8988T (cell line): ENCODE data around the gene CEACAM16.
A peak's percentile ranks its signal among the peaks of the same experiment; 100 is the strongest.
"Not testable (repeated sequence)": the region's sequence is repeated elsewhere in the genome, so short reads cannot be mapped to it uniquely, and the experiment has no call there.

Source experiments
- DNase-seq: peaks from one replicate; pipeline ENCODE4 v3.0.0; 2011

The CEACAM16 gene, protein sequence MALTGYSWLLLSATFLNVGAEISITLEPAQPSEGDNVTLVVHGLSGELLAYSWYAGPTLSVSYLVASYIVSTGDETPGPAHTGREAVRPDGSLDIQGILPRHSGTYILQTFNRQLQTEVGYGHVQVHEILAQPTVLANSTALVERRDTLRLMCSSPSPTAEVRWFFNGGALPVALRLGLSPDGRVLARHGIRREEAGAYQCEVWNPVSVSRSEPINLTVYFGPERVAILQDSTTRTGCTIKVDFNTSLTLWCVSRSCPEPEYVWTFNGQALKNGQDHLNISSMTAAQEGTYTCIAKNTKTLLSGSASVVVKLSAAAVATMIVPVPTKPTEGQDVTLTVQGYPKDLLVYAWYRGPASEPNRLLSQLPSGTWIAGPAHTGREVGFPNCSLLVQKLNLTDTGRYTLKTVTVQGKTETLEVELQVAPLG

DNA sequence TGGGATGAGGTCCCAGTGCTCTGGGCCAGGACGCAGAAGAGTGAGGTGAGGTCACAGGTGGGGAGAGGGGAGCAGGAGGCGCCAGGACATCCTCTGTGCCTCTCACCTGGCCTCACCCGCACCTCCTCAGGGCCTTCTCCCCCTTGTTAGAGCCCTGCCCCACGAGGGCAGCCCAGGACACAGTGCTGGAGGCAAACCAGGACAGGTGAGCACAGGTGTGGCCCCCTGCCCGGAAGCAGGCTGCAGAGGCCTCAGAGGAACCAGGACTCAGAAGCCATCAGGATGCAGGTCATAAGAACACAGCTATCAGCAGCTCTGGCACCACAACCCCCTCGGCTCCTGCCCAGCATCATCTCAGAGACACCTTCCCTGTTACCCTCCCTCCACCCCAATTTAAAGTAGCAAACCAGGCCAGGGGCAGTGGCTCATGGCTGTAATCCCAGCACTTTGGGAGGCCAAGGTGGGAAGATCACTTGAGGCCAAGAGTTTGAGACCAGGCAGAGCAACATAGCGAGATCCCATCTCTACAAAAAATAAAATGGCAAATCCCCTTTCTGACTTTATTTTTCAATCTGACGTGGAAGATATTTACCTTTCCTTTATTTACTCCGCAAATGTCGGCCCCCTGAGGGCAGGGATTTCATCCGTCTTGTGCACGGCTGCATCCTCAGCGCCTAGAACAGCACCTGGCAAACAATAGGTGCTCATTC lies at the start of gene CEACAM16:
Gene CEACAM16, plus strand, starts transcription at position 660 of the 710 bp plus-strand sequence. CDS start 2,306 bp downstream, outside the sequence.
- DNase-seq = no peak

DNA sequence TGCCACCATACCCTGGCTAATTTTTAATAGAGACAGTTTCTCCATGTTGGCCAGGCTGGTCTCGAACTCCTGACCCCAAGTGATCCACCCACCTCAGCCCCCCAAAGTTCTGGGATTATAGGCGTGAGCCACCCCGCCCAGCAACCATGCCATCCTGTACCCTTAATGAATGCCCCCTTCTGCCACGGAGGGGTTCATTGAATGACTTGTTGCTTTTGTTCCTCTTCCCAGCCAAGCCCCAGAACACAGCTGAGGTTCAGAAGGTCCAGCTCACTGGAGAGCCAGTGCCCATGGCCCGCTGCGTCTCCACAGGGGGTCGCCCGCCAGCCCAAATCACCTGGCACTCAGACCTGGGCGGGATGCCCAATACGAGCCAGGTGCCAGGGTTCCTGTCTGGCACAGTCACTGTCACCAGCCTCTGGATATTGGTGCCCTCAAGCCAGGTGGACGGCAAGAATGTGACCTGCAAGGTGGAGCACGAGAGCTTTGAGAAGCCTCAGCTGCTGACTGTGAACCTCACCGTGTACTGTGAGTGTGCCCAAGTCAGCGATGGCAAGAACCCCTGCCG lies 49.3 kb upstream of the CEACAM16 start:
- no peak for DNase-seq

DNA sequence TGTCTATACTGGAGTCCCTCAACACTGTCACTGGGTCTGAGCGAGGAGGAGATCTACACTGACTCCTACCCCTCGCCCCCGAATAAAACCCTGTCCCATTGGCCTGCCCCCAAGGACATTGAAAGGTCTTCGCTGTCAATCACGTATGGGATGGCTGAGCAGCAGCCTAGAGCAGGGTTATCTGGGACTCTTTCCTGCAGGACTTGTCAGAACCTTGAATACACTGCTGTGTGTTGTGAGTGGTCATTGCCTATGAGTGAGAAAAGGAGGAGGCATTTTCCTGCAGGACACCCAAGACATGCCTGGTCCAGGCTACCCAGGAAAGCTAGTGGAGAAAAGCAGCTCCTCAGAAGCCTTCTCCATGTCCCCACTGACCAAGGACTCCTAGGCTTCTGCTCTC lies 45.6 kb upstream of the CEACAM16 start:
- no peak for DNase-seq

DNA sequence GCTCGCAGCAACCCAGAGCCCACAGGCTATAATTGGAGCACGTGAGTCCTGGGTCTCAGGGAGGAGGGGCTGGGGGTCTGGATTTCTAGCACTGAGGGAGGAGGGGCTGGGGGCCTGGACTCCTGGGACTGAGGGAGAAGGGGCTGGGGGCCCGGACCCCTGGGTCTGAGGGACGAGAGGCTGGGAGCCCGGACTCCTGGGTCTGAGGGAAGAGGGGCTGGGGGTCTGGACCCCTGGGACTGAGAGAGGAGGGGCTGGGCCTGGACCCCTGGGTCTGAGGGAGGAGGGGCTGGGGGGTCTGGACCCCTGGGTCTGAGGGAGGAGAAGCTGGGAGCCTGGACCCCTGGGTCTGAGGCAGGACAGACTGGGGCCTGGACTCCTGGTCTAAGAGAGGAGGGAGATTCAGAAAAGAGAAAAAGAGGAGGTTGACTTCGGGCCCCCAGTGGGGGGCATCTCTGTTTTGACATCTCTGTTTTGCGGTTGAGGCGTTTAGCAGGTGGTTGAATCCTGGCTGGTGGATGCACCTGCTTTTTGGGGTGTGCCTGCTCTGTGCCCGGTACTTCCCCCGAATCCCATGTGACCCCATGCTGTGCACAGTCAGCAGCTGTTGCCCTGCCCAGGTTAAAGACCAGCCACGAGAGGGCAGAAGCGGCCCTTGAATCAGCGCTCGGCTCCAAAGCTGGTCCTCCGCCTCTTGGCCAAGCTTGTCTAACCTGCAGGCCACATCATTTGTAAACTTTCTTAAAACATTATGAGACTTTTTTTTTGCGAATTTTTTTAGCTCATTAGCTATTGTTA lies 44.8 kb upstream of the CEACAM16 start:
- DNase-seq = peak; percentile 39

DNA sequence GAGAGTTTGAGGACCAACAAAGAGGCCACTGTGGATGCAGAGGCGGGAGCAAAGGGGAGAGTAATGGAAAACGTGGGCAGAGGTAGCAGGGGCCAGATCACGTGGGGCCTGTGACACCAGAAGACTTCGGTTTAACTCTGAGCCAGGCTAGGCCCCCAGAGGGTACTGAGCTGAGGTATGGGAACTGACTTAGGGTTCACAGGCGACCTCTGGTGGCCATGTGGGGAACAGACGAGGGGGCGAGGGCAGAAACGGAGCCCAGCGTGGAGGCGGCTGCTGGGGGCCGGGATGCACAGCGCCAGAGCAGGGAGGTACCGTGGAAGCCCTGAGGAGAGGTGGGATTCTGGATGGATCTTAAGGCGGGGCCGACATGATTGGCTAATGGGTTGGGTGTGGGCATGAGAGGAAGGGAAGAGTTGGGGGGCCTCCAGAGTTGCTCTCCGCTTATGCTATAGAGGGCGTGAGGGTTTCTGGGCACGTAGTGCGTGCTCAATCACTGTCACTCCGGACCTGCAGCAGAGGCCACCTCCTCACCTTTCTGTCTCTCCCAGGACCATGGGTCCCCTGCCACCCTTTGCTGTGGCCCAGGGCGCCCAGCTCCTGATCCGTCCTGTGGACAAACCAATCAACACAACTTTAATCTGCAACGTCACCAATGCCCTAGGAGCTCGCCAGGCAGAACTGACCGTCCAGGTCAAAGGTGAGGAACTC lies 41.6 kb upstream of the CEACAM16 start:
- DNase-seq = peak; percentile 30

DNA sequence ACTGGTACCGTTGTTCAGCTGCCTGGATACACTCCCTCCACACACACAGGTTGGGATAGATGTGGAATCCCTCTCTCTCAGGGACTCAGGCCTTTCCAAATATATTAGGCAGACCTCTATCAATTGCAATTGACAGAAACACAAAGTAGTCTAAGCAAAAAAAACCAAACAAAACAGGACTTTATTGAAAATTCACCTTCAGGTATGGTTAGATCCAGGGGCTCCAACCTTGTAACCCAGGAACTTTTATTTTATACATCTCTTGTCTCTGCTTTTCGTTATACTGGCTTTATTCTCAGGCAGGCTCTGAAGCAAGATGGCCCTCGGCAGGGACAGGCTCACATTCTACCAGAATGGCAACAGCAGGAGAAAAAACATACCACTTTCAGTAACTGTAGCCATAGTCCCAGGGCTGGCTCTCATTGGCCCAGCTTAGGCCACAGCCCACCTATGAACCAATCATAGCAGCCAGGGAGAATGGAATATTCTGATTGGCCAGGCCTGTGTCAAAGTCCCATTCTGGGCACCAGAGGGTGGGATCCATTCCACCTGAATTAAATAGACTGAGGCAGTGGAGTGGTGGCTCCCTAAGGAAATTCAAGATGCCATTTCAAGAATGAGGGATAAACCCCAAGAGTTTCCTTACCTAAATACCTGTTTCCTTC lies 40.8 kb upstream of the CEACAM16 start:
- DNase-seq = no peak

DNA sequence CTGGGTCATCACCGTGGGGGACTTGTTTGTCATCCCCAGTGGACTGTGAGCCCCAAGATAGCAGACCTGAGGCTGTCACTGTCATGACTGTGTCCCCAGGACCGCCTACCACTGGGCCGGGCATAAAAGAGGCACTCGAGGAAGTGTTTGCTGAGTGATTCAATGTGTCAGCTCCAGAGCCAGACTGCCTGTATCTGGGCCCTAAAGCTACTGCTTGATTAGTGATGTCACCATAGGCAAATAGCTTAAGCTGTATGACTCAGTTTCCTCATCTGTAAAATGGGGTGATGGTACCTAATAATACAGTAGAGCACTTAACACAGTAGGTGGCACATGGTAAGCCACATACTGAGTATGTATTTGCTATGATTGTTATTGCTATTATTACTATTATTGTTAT lies 38.9 kb upstream of the CEACAM16 start:
- no peak for DNase-seq

DNA sequence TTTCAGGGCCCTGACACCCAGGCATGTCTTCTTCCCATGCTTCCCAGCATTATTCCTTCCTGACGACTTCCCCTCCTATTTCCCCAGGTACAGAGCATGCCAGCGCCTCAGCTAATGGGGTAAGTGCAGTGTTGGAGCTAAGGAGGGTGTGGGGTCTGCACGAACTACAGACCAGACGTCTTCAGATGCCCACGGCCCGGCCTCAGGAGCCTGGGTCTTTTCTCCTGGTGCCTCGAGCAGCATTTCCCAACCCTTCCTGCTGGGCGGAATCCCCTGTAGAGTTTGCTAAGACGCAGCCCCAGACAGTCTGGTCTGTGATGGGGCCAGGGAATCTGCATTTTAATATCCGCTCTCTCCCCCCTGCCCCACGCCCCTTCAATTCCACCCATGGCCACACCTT lies 37.7 kb upstream of the CEACAM16 start:
- DNase-seq = no peak

DNA sequence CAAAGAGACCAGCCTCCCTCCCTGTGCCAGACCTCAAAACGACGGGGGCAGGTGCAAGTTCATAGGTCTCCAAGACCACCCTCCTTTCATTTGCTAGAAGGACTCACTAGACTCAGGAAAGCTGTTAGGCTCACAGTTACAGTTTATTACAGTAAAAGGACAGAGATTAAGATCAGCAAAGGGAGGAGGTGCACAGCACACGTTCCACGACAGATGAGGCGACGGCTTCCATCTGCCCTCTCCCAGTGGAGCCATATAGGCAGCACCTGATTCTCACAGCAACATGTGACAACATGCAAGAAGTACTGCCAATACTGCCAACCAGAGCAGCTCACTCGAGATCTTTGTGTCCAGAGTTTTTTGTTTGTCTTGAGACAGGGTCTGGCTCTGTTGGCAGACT lies 37.0 kb upstream of the CEACAM16 start:
- no peak for DNase-seq

DNA sequence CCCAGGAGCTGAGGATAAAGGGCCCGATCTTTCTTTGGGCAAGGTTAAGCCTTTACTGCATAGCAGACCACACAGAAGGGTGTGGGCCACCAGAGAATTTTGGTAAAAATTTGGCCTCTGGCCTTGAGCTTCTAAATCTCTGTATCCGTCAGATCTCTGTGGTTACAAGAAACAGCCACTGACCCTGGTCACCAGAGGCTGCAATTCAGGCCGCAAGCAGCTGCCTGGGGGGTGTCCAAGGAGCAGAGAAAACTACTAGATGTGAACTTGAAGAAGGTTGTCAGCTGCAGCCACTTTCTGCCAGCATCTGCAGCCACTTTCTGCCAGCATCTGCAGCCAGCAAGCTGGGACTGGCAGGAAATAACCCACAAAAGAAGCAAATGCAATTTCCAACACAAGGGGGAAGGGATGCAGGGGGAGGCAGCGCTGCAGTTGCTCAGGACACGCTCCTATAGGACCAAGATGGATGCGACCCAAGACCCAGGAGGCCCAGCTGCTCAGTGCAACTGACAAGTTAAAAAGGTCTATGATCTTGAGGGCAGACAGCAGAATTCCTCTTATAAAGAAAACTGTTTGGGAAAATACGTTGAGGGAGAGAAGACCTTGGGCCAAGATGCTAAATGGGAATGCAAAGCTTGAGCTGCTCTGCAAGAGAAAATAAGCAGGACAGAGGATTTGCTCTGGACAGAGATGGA lies 36.1 kb upstream of the CEACAM16 start:
- no peak for DNase-seq

DNA sequence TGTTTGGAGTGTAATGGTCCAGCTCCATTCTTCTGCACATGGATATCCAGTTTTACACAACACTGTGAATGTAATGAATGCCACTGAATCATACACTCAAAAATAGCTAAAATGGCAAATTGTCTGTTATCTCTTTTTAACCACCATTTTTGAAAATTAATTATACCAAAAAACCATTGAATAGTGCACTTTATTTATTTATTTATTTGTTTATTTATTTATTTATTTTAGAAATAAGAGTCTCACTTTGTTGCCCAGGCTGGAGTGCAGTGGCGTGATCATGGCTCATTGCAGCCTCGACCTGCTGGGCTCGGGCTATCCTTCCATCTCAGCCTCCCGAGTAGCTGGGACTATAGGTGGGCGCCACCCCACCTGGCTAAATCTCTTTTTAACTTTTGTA lies 35.0 kb upstream of the CEACAM16 start:
- no peak for DNase-seq

DNA sequence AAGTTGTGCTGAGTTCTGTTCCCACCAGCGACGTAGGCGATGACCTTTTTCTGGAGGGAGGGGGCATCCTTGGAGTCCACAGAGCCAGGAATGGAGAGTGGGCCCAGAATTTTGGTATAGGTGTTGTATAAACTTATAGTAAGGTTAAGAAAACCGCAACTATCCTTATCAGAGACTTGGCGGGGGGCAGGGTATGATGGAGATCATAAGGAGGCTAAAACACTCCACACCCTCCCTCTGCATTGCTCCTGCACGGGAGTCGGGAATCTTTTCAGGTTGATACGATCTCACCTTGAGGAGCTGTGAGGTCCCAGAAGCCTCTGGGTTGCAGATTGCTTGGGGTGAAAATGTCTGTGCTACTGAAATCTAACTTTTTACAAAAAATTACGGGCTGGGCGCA lies 34.0 kb upstream of the CEACAM16 start:
- no peak for DNase-seq

DNA sequence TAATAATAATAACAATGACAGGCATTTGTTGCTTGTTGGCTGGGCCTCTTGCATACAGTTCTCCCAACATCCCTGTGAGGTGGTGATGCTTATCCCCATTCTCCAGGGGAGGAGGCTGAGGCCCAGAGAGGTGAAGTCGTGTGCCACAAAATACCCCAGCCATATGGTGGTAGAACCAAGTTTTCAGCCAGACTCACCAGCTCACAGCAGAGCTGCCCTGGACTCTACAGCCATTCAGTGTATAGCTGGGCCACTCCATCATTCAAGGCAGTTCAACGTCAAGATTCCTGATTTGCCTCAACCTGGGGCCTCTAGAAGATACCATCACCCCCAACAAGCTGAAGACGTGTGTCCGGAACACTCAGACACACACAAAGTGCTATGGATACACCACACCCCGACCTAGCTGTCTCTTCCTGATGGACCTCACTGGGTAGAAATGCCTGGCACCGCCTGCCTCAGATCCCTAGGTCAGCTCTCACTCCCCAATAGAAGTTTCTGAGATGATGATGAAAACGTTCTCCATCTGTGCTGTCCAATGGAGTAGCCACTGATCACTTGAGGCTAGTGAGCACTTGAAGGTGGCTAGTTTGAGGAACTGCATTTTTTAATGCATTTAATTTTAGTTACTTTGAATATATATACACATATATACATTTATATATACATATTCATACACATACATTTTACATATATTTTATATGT lies 31.9 kb upstream of the CEACAM16 start:
- DNase-seq = no peak

DNA sequence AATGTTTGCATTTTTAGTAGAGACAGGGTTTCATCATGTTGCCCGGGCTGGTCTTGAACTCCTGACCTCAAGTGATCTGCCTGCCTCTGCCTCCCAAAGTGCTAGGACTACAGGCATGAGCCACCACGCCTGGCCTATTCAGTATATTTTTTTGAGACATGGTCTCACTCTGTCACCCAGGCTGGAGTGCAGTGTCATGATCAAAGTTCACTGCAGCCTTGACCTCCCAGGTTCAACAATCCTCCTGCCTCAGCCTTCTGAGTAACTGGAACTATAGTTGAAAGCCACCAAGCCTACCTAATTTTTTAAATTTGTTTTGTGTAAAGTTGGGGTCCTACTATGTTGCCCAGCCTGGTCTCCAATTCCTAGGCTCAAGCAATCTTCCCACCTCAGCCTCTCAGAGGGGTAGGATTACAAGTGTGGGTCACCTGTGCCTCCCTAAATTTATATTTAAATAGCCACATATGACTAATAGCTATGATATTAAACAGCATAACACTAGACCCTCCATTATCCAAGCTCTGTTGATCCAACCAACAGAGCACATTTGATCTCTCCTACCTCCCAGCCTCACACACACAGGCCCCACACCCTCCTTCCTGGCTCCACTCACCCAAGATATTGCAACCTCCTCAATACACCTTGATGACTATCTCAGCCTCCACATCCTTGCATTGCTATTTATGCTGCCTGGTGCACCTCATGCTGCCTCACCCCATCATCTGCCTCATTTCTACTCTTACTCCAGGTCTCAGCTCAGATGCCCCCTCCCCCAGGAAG lies 29.8 kb upstream of the CEACAM16 start:
- DNase-seq = no peak

DNA sequence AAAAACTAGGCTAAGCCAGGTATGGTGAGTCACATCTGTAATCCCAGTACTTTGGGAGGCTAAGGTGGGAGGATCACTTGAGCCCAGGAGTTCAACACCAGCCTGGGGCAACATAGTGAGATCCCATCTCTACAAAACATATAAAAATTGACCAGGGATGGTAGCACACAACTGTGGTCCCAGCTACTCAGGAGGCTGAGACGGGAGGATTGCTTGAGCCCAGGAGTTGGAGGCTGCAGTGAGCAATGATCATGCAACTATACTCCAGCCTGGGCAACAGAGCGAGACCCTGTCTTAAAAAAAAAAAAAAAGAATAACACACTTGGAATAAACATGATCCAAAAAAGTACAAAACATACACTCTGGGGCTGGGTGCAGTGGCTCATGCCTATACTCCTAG lies 28.9 kb upstream of the CEACAM16 start:
- DNase-seq = not testable (repeated sequence)

DNA sequence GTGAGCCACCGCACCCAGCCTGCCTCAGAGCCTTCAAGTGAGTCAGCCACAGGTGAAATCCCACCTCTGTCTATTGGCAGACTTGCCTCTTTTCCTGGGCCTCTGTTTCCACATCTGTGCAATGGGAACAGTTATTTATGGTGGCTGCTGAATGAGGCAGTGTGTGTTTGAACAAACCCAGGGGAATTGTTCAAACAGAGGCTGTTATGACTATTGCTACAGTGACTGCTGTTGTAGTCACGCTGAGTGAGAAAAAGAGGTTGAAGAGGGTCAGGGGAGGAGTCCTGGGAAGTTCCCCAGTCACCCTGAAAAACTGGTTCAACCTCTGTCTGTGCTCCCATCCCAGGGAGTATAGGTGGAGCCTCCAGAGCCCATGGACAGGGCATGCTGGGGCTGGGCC lies 27.6 kb upstream of the CEACAM16 start, which contains the start of gene CEACAM19:
Gene CEACAM19, plus strand, starts transcription at position 83 of the 400 bp plus-strand sequence. CDS start 450 bp downstream, outside the sequence.
- no peak for DNase-seq

DNA sequence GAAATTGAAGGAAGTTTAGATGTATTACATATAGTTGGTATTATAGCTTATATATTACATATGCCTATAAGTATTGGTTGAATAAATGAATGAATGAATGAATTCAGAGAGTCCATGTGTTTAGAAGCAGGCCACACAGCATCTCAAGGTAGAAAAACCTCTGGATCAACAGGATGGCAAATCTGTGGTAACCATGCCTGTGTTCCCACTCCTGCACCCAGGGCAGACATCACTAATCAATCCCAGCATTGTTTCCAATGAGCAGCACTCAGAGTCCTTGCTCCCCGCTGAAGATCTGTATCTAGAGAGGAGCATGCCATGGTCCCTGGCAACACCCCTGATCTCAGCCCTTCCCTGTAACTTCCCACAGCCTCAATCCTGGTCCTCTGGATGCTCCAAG lies 26.7 kb upstream of the CEACAM16 start:
- DNase-seq = no peak

DNA sequence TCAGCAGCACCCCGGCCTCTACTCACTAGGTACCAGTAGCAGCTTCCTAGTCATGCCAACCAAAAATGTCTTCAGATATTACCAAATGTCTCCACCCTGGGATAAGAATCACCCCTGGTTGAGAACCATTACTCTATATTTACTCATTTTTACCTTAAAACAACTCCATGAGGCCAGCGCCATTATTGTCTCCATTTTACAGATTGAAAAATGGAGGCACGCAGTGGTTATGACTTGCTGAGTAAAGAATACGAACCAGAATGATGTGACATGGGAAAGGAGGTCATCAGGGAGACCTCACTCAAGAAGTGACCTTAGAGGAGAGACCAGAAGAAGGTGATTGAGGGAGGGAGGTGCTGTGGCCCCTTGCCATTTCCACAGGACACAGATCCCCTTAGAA lies 25.4 kb upstream of the CEACAM16 start:
- DNase-seq = no peak

DNA sequence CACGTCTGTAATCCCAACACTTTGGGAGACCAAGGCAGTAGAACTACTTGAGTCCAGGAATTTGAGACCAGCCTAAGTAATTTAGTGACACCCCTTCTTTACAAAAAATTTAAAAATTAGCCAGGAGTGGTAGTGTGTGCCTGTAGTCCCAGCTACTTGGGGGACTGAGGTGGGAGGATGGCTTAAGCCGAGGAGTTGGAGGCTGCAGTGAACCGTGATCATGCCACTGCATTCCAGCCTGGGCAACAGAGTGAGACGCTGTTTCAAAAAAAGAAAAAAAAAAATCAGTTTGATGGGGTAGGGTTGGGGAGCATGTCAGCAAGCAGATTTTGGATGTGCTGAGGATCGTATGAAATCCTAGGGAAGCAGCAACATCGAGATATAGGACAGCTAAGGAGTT lies 23.4 kb upstream of the CEACAM16 start:
- DNase-seq = no peak
